HG03095 (cell line): ENCODE measurements around the gene FAM185A.
A peak's percentile ranks its signal among the peaks of the same experiment; 100 is the strongest.
"Not testable (repeated sequence)": the region's sequence is repeated elsewhere in the genome, so short reads cannot be mapped to it uniquely, and the experiment has no call there.

Experiments used
- ATAC-seq: cut with Tn5 transposase; IDR thresholded peaks from one replicate; pipeline ENCODE4 v1.9.1; 2021; ENCODE audit warnings: moderate library complexity; ENCODE audit not compliant: unreplicated experiment

Gene FAM185A

GRCh38 chr7:102748605-102749444, at the start of gene FAM185A:
TSS of gene FAM185A (plus strand) at chr7:102748999. CDS start at chr7:102749208, 209 bp downstream.
- peak; percentile 99 for ATAC-seq

GRCh38 chr7:102713011-102713690, 35.6 kb upstream of the FAM185A start:
- peak; percentile 68 for ATAC-seq

- peak; percentile 84 for ATAC-seq
Measured at GRCh38 chr7:102713691-102714080, 35.1 kb upstream of the FAM185A start.

GRCh38 chr7:102714774-102715522, 33.9 kb upstream of the FAM185A start:
- ATAC-seq, result not testable (repeated sequence)

GRCh38 chr7:102715718-102716117, 33.1 kb upstream of the FAM185A start:
- ATAC-seq, result peak; percentile 45

GRCh38 chr7:102718491-102718890, 30.3 kb upstream of the FAM185A start:
- ATAC-seq, result not testable (repeated sequence)

GRCh38 chr7:102726170-102726569, 22.6 kb upstream of the FAM185A start:
- not testable (repeated sequence) for ATAC-seq

- ATAC-seq, result not testable (repeated sequence)
Measured at GRCh38 chr7:102729670-102730069, 19.1 kb upstream of the FAM185A start.

GRCh38 chr7:102730431-102730830, 18.4 kb upstream of the FAM185A start:
- not testable (repeated sequence) for ATAC-seq

- not testable (repeated sequence) for ATAC-seq
Measured at GRCh38 chr7:102742002-102742771, 6.6 kb upstream of the FAM185A start.

- not testable (repeated sequence) for ATAC-seq
Measured at GRCh38 chr7:102743861-102744260, 4.9 kb upstream of the FAM185A start.

GRCh38 chr7:102745494-102746288, 3.1 kb upstream of the FAM185A start:
- ATAC-seq, result not testable (repeated sequence)

- peak; percentile 1 for ATAC-seq
Measured at GRCh38 chr7:102749445-102749786, 617 bp downstream of the FAM185A start.

- not testable (repeated sequence) for ATAC-seq
Measured at GRCh38 chr7:102758227-102758626, 9.4 kb downstream of the FAM185A start.

- not testable (repeated sequence) for ATAC-seq
Measured at GRCh38 chr7:102759934-102760333, 11.1 kb downstream of the FAM185A start.

- ATAC-seq, result not testable (repeated sequence)
Measured at GRCh38 chr7:102761234-102761633, 12.4 kb downstream of the FAM185A start.

- not testable (repeated sequence) for ATAC-seq
Measured at GRCh38 chr7:102763295-102763905, 14.6 kb downstream of the FAM185A start.

- not testable (repeated sequence) for ATAC-seq
Measured at GRCh38 chr7:102769657-102770192, 20.9 kb downstream of the FAM185A start.

GRCh38 chr7:102770467-102770866, 21.7 kb downstream of the FAM185A start:
- not testable (repeated sequence) for ATAC-seq
